KOPT-K1 (cell line): ENCODE results near the gene GPATCH1.
"Not testable (repeated sequence)": the region's sequence is repeated elsewhere in the genome, so short reads cannot be mapped to it uniquely, and the experiment has no call there.

Source experiments
- H3K27ac ChIP-seq: fragments of 200-600 bp; sonication (generic); 2 replicates; pipeline ENCODE4 v1.5.1; 2016; ENCODE audit warnings: antibody characterized with exemption, mild to moderate bottlenecking, low read depth, low read length; ENCODE audit not compliant: poor library complexity, severe bottlenecking
- H3K36me3 ChIP-seq: fragments of 200-600 bp; sonication (generic); 2 replicates; pipeline ENCODE4 v1.5.1; 2017; ENCODE audit warnings: antibody characterized with exemption, mild to moderate bottlenecking, low read length, moderate library complexity; ENCODE audit not compliant: insufficient read depth
- H3K9me3 ChIP-seq: fragments of 200-600 bp; sonication (generic); 2 replicates; pipeline ENCODE4 v1.5.1; 2017; ENCODE audit warnings: antibody characterized with exemption, low read length, mild to moderate bottlenecking; ENCODE audit not compliant: insufficient read depth, poor library complexity, severe bottlenecking

The GPATCH1 gene

DNA sequence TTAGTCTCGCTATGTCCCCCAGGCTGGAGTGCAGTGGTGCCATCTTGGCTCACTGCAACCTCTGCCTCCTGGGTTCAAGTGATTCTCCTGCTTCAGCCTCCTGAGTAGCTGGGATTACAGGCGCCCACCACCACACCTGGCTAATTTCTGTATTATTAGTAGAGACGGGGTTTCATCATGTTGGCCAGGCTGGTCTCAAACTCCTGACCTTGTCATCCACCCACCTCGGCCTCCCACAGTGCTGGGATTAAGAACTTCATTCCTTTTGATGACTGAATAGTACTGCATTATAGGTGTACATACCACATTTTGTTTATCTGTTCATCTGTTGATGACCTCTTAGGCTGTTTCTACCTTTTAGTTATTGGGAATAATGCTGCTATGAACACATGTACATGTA, 71.6 kb downstream of the GPATCH1 start:
- not testable (repeated sequence) for H3K27ac ChIP-seq, H3K36me3 ChIP-seq, H3K9me3 ChIP-seq

DNA sequence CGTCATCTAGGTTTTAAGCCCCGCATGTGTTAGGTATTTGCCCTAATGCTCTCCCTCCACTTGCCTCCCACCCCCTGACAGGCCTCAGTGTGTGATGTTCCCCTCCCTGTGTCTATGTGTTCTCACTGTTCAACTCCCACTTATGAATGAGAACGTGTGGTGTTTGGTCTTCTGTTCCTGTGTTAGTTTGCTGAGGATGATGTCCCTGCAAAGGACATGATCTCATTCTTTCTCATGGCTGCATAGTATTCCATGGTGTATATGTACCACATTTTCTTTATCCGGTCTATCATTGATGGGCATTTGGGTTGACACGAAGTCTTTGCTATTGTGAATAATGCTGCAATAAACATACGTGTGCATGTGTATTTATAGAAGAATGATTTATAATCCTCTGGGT, 73.3 kb downstream of the GPATCH1 start:
- not testable (repeated sequence) for H3K36me3 ChIP-seq, H3K27ac ChIP-seq, H3K9me3 ChIP-seq

DNA sequence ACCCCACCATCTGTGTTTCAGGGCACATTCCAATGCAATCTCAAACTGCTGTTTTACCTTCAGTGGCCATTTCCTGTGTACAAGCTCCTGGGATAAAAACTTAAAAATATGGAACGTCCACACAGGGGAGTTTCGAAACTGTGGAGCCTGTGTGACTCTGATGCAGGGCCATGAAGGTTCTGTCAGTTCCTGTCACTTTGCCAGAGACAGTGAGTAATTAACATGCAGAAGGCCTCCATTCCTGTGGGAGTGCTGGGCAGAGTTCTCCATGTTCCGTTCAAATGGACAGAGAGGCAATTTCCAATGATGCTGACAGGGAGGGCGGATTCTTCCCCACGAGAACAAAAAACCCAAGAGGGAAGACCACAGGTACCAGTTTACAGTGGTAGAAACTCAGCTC, 75.4 kb downstream of the GPATCH1 start:
- no peaks in the 10 kb centered on the region for H3K9me3 ChIP-seq
- no peaks in the 10 kb centered on the region for H3K36me3 ChIP-seq
- no peak overlapping the region for H3K27ac ChIP-seq

DNA sequence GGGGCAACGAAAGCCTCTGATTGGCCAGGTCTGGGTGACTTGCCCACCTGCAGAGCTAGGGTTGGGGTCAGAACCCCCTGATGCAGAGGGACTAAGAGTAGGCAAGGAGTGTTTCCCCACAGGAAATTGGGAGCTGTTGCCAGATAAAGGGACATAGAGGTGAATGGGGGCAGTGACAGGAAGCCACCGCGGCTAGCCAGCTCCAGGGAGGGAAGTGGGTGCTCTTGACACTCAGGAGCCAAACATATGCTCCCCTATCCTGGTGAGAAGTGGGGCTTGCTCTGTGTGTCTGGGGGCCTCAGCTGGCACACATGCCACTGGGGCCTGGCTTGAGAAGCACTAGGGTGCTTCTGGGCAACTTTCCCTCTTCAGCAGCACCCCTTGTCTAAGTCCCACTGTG, 76.9 kb downstream of the GPATCH1 start:
- H3K36me3 ChIP-seq, result no peaks in the 10 kb centered on the region
- H3K9me3 ChIP-seq, result no peaks in the 10 kb centered on the region
- no peak overlapping the region for H3K27ac ChIP-seq

DNA sequence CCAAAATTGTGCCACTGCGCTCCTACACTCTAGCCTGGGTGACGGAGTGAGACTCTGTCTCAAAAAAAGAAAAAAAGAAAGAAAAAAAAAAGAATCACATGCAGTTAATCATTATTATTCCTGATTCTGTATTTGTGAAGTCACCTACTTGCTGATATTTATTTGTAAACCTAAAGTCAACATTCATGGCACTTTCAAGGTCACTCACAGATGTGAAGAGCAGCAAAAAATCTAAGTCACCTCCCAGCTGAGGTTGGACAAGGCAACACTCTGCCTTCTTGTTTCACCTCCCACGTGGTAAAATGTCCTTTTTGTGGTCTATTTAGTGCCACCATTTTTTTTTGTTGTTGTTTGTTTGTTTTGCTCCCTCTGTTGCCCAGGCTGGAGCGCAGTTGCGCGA, 77.4 kb downstream of the GPATCH1 start:
- Histone ChIP-seq H3K27ac (no peak overlapping the region), H3K9me3 (no peaks in the 10 kb centered on the region), H3K36me3 (no peaks in the 10 kb centered on the region)

DNA sequence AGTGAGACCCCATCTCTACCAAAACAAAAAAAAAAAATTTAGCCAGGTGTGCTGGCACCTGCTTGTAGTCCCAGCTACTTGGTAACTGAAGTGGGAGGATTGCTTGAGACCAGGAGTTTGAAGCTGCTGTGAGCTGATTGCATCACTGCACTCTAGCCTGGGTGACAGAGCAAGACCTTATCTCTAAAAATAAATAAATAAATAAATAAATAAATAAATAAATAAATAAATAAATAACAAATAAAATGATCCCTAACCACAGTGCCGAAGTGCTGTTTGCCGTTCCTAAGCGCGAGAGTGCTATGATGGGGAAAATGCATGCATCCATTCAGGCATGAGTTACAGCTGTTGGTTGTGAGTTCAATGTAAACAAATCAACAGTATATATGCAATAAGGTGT, 78.2 kb downstream of the GPATCH1 start:
- no peak overlapping the region for H3K27ac ChIP-seq
- no peaks in the 10 kb centered on the region for H3K9me3 ChIP-seq

DNA sequence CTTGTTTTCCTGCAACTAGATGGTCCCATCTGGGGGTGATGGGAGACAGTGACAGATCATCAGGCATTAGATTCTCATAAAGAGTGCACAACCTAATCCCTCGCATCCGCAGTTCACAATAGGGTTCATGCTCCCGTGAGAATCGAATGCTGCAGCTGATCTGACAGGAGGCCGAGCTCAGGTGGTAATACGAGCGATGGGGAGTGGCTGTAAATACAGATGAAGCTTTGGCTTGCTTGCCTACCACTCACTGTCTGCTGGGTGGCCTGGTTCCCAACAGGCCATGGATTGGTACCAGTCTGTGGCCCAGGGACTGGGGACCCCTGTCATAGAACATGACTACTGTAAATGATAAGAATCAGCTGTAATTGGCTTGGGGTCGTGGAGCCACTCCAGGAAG, 78.9 kb downstream of the GPATCH1 start:
- H3K27ac ChIP-seq, result peak overlapping the region; percentile 7
- H3K36me3 ChIP-seq, result no peaks in the 10 kb centered on the region
- H3K9me3 ChIP-seq, result no peaks in the 10 kb centered on the region

More for the DNA sequence above, 78.2 kb downstream of the GPATCH1 start:
- no peaks in the 10 kb centered on the region for H3K36me3 ChIP-seq

DNA sequence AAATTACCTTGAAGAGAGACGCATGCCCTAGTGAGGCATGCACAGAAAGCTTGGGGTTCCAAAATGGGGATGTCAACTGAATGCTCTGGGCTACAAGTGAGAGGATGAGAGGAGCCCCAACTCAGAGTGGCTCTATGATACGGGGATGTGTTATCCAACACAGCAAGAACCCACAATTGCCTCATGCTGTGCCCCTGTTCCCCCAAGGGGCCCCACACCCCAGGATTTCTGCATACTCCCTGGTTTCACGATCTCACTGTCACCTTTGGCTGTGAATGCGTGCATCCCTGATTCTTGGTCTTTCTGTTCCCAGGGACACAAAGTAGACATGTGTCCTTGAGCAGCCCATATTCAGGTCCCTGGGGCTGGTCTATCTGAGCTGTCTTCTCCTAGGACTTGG, 80.2 kb downstream of the GPATCH1 start:
- Histone ChIP-seq H3K27ac (no peak overlapping the region), H3K36me3 (no peaks in the 10 kb centered on the region), H3K9me3 (no peaks in the 10 kb centered on the region)

DNA sequence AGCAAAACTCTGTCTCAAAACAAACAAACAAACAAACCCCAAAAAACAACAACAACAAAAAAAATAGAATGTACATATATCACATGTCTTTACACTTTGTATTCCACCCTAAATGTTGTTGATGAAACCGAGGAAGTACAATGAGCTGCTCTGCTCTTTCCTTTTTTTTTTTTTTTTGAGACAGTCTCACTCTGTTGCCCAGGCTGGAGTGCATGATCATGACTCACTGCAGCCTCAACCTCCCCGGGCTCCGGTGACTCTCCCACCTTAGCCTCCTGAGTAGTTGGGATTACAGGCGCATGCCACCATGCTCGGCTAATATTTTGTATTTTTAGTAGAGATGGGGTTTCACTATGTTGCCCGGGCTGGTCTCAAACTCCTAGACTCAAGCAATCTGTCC, 82.5 kb downstream of the GPATCH1 start:
- Histone ChIP-seq H3K27ac (no peak overlapping the region), H3K9me3 (peaks cover 13% of the 10 kb centered on the region), H3K36me3 (no peaks in the 10 kb centered on the region)

DNA sequence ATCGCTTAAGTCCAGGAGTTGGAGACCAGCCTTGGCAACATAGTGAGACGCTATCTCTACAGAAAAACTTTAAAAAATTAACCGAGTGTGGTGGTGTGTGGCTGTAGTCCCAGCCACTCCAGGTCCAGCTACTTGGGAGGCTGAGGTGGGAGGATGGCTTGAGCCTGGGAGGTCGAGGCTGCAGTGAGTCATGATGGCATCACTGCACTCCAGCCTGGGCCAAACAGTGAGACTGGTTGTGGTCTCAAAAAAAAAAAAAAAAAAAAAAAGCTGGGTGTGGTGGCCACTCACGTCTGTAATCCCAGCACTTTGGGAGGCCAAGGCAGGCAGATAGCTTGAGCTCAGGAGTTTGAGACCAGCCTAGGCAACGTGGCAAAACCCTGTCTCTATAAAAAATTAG, 85.1 kb downstream of the GPATCH1 start:
- not testable (repeated sequence) for H3K27ac ChIP-seq, H3K36me3 ChIP-seq
- H3K9me3 ChIP-seq, result peaks cover 22% of the 10 kb centered on the region

DNA sequence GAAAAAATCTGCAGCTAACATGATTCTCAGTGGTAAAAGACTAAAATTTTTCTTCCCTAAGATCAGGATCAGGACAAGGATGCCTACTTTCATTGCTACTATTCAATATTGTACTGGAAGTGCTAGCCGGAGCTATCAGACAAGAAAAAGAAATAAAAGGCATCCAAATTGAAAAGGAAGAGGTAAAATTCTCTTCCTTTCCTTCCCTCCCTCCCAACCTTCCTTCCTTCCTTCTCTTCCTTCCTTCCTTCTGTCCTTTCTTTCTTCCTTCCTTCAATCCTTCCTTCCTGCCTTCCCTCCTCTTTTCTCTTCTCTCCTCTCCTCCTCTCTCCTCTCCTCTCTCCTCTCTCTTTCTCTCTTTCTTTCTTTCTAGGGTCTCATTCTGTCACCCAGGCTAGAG, 86.5 kb downstream of the GPATCH1 start:
- Histone ChIP-seq H3K36me3 (no peaks in the 10 kb centered on the region), H3K27ac (no peak overlapping the region), H3K9me3 (peaks cover 22% of the 10 kb centered on the region)

DNA sequence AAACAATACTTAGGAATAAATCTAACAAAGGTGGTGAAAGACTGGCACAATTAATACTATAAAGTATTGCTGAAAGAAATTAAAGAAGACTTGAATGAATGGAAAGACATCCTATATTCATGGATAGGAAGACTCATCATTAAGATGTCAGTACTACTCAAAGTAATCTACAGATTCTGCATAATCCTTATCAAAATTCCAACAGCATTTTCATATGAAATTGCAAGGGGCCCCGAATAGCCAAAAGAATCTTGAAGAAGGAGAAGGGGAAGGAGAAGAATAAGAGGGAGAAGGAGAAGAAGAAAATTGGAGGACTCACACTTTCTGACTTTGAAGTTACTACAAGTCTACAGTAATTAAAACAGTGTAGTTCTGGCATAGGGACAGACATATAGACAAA, 87.5 kb downstream of the GPATCH1 start:
- Histone ChIP-seq H3K36me3 (no peaks in the 10 kb centered on the region), H3K9me3 (peaks cover 22% of the 10 kb centered on the region), H3K27ac (no peak overlapping the region)

DNA sequence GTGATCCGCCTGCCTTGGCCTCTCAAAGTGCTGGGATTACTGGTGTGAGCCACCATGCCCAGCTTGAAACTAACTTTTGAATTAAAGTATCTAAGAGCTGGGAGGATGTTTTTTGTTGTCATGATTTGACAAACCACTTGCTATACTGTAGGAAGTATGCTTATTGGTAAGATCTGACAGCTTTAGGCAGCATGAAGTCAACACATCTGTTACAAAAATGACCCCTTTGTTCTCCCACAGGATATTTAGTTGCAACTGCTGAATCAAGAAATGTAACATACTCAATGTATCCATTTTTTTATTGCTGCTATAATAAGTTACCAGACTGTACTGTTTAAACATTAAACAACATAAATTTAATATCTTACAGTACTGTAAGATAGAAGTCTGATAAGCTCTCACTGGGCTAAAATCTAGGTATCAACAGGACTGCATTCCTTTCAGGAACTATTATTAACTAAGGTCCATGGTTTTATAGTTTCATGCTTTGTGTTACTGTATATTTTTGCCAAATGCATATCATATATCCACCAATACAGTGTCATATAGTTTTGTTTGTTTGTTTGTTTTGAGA, 90.3 kb downstream of the GPATCH1 start:
- no peaks in the 10 kb centered on the region for H3K36me3 ChIP-seq
- no peak overlapping the region for H3K27ac ChIP-seq
- H3K9me3 ChIP-seq, result peaks cover 22% of the 10 kb centered on the region

DNA sequence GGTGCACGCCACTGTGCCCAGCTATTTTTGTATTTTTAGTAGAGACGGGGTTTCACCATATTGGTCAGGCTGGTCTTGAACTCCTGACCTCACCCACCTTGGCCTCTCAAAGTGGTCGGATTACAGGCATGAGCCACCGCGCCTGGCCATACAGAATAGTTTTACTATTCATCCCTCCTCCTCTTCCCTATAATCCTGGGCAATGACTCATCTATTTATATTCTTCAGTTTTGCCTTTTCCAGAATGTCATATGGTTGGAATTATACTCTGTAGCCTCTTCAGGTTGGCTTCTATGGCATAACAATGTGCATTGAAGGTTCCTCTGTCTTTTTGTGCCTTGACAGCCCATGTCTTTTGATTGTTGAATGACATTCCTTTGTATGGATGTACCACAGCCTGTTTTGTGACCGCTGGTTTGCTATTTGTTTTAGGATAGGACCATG, 91.0 kb downstream of the GPATCH1 start:
- H3K27ac ChIP-seq, result no peak overlapping the region
- no peaks in the 10 kb centered on the region for H3K36me3 ChIP-seq
- H3K9me3 ChIP-seq, result peaks cover 22% of the 10 kb centered on the region

DNA sequence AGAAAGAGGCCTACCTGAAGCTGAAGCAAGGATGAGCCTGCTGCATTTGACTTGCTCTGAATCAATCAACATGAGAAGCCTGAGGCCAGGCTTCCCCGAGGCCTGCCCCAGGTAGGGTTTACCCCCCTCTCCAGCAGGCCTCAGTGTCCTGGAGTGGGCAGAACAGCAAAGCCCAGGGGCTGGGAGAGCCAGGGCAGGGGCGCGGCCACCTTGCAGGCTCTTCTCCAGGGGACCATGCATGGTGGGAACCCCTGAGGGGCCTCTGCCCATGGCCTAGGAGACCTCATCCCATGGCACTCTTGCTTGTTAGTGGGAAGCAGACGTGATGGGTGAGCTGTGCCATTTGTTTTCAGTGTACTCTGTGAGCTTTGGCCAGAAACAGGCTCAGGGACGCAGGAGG, 93.2 kb downstream of the GPATCH1 start:
- Histone ChIP-seq H3K36me3 (no peaks in the 10 kb centered on the region), H3K9me3 (peaks cover 3% of the 10 kb centered on the region), H3K27ac (no peak overlapping the region)

DNA sequence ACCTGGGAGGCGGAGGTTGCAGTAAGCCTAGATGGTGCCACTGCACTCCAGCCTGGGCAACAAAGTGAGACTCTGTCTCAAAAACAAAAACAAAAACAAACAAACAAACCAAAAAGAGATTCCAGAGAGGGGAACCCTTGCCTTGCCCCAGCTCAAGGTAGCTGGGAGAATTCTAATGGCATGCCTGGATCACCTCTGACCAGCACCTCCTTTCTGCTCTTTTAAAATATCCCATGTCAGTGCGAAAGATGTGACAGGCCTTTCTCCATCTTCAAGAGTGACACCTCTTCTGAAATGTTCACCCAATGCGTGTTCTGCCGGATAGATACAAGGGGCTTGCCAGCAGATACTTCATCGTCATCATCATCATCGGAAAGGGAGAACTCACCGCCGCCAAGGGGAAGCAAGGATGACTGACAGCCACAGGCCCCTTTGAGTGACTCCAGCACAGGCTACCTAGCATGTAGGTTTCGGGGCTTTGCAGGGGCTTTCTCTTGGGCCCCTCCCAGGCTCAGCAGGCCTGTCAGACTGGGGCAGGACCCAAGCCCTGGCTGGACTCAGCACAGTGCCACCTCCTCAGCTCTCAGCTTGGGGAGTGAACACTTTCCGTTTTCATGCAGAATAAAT, 94.3 kb downstream of the GPATCH1 start:
- Histone ChIP-seq H3K9me3 (no peaks in the 10 kb centered on the region), H3K27ac (no peak overlapping the region), H3K36me3 (no peaks in the 10 kb centered on the region)
